GM23338 (cell line): ENCODE results near the gene BCL2. TPM values are rescaled to one million over a fixed set of nuclear protein-coding genes. Genes with fewer than 3 reads are reported as not detected.

Experiments
- ATAC-seq: fragments of 200-7000 bp; cut with Tn5 transposase; 3 replicates; pipeline ENCODE4 v1.9.1; 2020
- DNase-seq: peaks from one replicate; pipeline ENCODE4 v3.0.0-alpha.2; 2015; ENCODE audit warnings: low spot score
- H2AFZ ChIP-seq: fragments of 200-600 bp; sonication (generic); 2 replicates; pipeline ENCODE4 v1.8.0; 2016; ENCODE audit warnings: antibody characterized with exemption, mild to moderate bottlenecking, moderate library complexity
- H3F3A ChIP-seq: fragments of 200-600 bp; sonication (generic); replicated peaks from 2 replicates; pipeline ENCODE4 v1.8.0; 2017; ENCODE audit warnings: antibody characterized with exemption, mixed run types, low read depth
- H3K27ac ChIP-seq: fragments of 200-600 bp; sonication (generic); 2 replicates; pipeline ENCODE4 v1.6.1; 2016; ENCODE audit warnings: low read depth
- H3K27me3 ChIP-seq: fragments of 200-600 bp; sonication (generic); 2 replicates; pipeline ENCODE4 v1.8.0; 2016; ENCODE audit warnings: mild to moderate bottlenecking, mixed run types, moderate library complexity; ENCODE audit not compliant: insufficient read depth
- H3K36me3 ChIP-seq: fragments of 200-600 bp; sonication (generic); 2 replicates; pipeline ENCODE4 v1.8.0; 2016; ENCODE audit warnings: mild to moderate bottlenecking; ENCODE audit not compliant: insufficient read depth
- H3K4me1 ChIP-seq: fragments of 200-600 bp; sonication (generic); 2 replicates; pipeline ENCODE4 v1.8.0; 2016; ENCODE audit warnings: mild to moderate bottlenecking, moderate library complexity; ENCODE audit not compliant: insufficient read depth
- H3K4me2 ChIP-seq: fragments of 200-600 bp; sonication (generic); 2 replicates; pipeline ENCODE4 v1.7.1; 2017; ENCODE audit warnings: mixed run types
- H3K4me3 ChIP-seq: fragments of 200-600 bp; sonication (generic); 2 replicates; pipeline ENCODE4 v1.6.1; 2016; ENCODE audit warnings: mixed run types
- H3K79me2 ChIP-seq: fragments of 200-600 bp; sonication (generic); replicated peaks from 2 replicates; pipeline ENCODE4 v1.8.0; 2017; ENCODE audit warnings: mild to moderate bottlenecking; ENCODE audit not compliant: insufficient read depth
- H3K9me2 ChIP-seq: fragments of 200-600 bp; sonication (generic); 2 replicates; pipeline ENCODE4 v1.8.0; 2017; ENCODE audit not compliant: insufficient read depth
- H4K20me1 ChIP-seq: fragments of 200-600 bp; sonication (generic); replicated peaks from 2 replicates; pipeline ENCODE4 v1.8.0; 2017; ENCODE audit warnings: mild to moderate bottlenecking; ENCODE audit not compliant: insufficient read depth
- H3K27ac Mint-ChIP-seq: 2 replicates; pipeline ENCODE4 v1.8.0; 2020; ENCODE audit warnings: inconsistent platforms, mild to moderate bottlenecking, moderate library complexity, mixed read lengths
- H3K27me3 Mint-ChIP-seq: 3 replicates; pipeline ENCODE4 v1.8.0; 2022; ENCODE audit warnings: low read depth, mild to moderate bottlenecking, moderate library complexity, mixed read lengths, inconsistent platforms; ENCODE audit not compliant: insufficient read depth, poor library complexity
- H3K36me3 Mint-ChIP-seq: 3 replicates; pipeline ENCODE4 v1.8.0; 2021; ENCODE audit warnings: low read depth, mild to moderate bottlenecking, inconsistent platforms, moderate library complexity, mixed read lengths
- H3K4me1 Mint-ChIP-seq: 3 replicates; pipeline ENCODE4 v1.8.0; 2020; ENCODE audit warnings: mild to moderate bottlenecking, inconsistent platforms, mixed read lengths
- H3K4me3 Mint-ChIP-seq: 3 replicates; pipeline ENCODE4 v1.8.0; 2021; ENCODE audit warnings: moderate library complexity, mild to moderate bottlenecking, inconsistent platforms, mixed read lengths
- H3K9me3 Mint-ChIP-seq: 3 replicates; pipeline ENCODE4 v1.8.0; 2020; ENCODE audit warnings: moderate library complexity, mild to moderate bottlenecking, inconsistent platforms, mixed read lengths
- EZH2 ChIP-seq: fragments of 200-600 bp; sonication (generic); IDR thresholded peaks from one replicate; pipeline ENCODE4 v1.8.0; 2017; ENCODE audit warnings: antibody characterized with exemption, mild to moderate bottlenecking, low read depth; ENCODE audit not compliant: unreplicated experiment
- NANOG ChIP-seq: IDR thresholded peaks from 2 replicates; pipeline ENCODE4 v1.6.1; 2016; ENCODE audit warnings: antibody characterized with exemption, borderline replicate concordance
- POLR2AphosphoS5 ChIP-seq: IDR thresholded peaks from 2 replicates; pipeline ENCODE4 v1.6.1; 2016; ENCODE audit warnings: antibody characterized with exemption, low read depth
- STAT1 ChIP-seq: IDR thresholded peaks from one replicate; pipeline ENCODE4 v1.6.1; 2016; ENCODE audit warnings: antibody characterized with exemption; ENCODE audit not compliant: unreplicated experiment
- polyA plus RNA-seq: library from polyadenylated mRNA; unstranded; fragments of >200 nt; fragmentation: Nextera tagmentation; extraction: Ambion mirVana; gene quantifications from 2 replicates; pipeline ENCODE4 v1.2.1, GENCODE V29; 2016
- total RNA-seq: library from RNA; depleted of rRNA; stranded (reverse); fragments of >200 nt; shearing (Covaris generic); gene quantifications from 2 replicates; pipeline ENCODE4 v1.2.3, GENCODE V29; 2014
- TF ChIP-seq, protein P1 (sequence below), 2 experiments: fragments of 200-600 bp in 1 of 2; sonication (generic) in 1 of 2; conservative IDR thresholded peaks; 2 replicates each; pipeline versions ENCODE4 v1.5.1 to v1.6.1; 2016 to 2017; ENCODE audit warnings: antibody characterized with exemption in 2 of 2, low read depth in 2 of 2, mild to moderate bottlenecking in 2 of 2, moderate library complexity in 1 of 2
- TF ChIP-seq, protein P2 (sequence below): fragments of 250-450 bp; sonication (Bioruptor Pico); IDR thresholded peaks from 2 replicates; pipeline ENCODE4 v1.5.0; 2020; ENCODE audit warnings: mild to moderate bottlenecking, moderate library complexity

Gene BCL2
- total and polyA plus RNA-seq, 2 experiments from 2014 or later = 1.2 to 4.0 TPM

DNA sequence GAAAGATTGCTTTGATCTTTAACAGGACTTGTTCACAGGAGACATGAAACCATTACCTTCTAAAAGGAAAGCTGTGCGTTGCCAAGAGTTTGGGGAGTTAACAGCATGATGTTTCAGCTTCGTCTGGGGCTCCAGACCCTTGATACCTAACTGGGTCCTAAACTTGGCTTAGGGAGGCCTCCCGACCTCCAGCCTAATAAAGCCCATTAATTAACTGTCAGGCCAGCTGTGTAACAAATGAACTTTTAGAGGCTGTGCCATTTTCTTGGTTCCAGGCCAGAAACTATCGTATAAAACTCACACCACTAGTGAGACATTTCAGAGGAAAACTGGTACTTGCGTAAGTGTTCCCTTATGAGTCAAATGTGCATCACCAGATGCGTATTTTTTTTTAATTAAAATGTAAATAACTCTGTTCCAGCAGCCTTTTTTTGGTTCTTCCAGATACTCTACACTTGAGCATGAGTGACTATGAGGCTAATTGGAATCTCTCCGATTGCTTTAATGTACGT is 236.5 kb downstream of the BCL2 start:
- H3K4me3 ChIP-seq = no peak overlapping the region

DNA sequence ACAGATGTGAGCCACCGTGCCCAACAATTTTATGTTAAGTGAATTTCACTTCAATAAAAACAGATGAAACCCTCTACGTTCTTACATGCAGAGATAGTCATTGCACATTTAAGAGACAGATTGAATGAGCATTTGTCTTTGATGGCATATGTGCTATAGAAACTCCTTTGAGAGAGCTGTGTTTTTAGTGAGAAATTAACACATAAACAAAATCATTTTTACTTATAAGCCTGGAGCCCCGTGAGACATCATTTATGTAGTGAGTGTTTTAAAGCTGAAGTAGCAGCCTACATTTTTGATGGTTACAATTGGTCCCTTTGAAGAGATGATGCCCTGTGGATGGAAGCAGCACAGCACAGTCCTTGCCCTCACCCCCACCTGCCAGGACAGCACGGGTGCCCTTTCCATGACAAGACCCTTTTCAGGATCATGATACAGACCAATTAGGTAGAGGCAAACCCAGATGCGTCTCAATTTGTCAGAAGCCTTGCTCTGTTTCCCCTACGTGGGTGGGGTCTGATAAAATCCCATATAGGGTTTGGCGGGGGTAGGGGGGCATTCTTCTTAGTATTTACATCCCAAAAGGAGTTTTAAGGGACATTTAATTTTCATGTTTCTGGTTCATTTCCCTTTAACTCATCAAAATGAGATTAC is 237.1 kb downstream of the BCL2 start:
- H3K27ac Mint-ChIP-seq = no peak overlapping the region
- no peak overlapping the region for H2AFZ ChIP-seq

More for the DNA sequence above, 236.5 kb downstream of the BCL2 start:
- Mint-ChIP-seq H3K4me1 (peaks cover 7% of the 10 kb centered on the region), H3K27ac (no peak overlapping the region), H3K9me3 (no peaks in the 10 kb centered on the region; the same call in 2 of the 3 replicates), H3K4me3 (no peak overlapping the region), H3K36me3 (no peaks in the 10 kb centered on the region), H3K27me3 (peaks cover 3% of the 10 kb centered on the region)
- H3K27me3 ChIP-seq = no peaks in the 10 kb centered on the region
- no peak for TF ChIP-seq POLR2AphosphoS5
- no peak for DNase-seq
- H3F3A ChIP-seq = no peaks in the 10 kb centered on the region
- H3K36me3 ChIP-seq = no peaks in the 10 kb centered on the region
- no peaks in the 10 kb centered on the region for H4K20me1 ChIP-seq
- no peak overlapping the region for H2AFZ ChIP-seq
- H3K79me2 ChIP-seq = no peaks in the 10 kb centered on the region
- no peak overlapping the region for H3K27ac ChIP-seq
- ATAC-seq = no peak
- peaks cover 4% of the 10 kb centered on the region; the same call in 1 of the 2 replicates for H3K4me1 ChIP-seq
- no peak overlapping the region for H3K4me2 ChIP-seq
- H3K9me2 ChIP-seq = no peaks in the 10 kb centered on the region

More for the DNA sequence above, 237.1 kb downstream of the BCL2 start:
- peaks cover 1% of the 10 kb centered on the region; the same call in 2 of the 3 replicates for H3K4me1 Mint-ChIP-seq
- no peak for ATAC-seq
- H3K27me3 Mint-ChIP-seq = peaks cover 3% of the 10 kb centered on the region
- H3K9me2 ChIP-seq = no peaks in the 10 kb centered on the region
- H3K27ac ChIP-seq = no peak overlapping the region
- no peak for TF ChIP-seq NANOG
- TF ChIP-seq, protein P1, sequence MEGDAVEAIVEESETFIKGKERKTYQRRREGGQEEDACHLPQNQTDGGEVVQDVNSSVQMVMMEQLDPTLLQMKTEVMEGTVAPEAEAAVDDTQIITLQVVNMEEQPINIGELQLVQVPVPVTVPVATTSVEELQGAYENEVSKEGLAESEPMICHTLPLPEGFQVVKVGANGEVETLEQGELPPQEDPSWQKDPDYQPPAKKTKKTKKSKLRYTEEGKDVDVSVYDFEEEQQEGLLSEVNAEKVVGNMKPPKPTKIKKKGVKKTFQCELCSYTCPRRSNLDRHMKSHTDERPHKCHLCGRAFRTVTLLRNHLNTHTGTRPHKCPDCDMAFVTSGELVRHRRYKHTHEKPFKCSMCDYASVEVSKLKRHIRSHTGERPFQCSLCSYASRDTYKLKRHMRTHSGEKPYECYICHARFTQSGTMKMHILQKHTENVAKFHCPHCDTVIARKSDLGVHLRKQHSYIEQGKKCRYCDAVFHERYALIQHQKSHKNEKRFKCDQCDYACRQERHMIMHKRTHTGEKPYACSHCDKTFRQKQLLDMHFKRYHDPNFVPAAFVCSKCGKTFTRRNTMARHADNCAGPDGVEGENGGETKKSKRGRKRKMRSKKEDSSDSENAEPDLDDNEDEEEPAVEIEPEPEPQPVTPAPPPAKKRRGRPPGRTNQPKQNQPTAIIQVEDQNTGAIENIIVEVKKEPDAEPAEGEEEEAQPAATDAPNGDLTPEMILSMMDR (conservative IDR thresholded peaks at IDR 0.05; ENCODE audit: low read depth in 2 of 2) = no peak
- no peak for TF ChIP-seq EZH2
- TF ChIP-seq, protein P2, sequence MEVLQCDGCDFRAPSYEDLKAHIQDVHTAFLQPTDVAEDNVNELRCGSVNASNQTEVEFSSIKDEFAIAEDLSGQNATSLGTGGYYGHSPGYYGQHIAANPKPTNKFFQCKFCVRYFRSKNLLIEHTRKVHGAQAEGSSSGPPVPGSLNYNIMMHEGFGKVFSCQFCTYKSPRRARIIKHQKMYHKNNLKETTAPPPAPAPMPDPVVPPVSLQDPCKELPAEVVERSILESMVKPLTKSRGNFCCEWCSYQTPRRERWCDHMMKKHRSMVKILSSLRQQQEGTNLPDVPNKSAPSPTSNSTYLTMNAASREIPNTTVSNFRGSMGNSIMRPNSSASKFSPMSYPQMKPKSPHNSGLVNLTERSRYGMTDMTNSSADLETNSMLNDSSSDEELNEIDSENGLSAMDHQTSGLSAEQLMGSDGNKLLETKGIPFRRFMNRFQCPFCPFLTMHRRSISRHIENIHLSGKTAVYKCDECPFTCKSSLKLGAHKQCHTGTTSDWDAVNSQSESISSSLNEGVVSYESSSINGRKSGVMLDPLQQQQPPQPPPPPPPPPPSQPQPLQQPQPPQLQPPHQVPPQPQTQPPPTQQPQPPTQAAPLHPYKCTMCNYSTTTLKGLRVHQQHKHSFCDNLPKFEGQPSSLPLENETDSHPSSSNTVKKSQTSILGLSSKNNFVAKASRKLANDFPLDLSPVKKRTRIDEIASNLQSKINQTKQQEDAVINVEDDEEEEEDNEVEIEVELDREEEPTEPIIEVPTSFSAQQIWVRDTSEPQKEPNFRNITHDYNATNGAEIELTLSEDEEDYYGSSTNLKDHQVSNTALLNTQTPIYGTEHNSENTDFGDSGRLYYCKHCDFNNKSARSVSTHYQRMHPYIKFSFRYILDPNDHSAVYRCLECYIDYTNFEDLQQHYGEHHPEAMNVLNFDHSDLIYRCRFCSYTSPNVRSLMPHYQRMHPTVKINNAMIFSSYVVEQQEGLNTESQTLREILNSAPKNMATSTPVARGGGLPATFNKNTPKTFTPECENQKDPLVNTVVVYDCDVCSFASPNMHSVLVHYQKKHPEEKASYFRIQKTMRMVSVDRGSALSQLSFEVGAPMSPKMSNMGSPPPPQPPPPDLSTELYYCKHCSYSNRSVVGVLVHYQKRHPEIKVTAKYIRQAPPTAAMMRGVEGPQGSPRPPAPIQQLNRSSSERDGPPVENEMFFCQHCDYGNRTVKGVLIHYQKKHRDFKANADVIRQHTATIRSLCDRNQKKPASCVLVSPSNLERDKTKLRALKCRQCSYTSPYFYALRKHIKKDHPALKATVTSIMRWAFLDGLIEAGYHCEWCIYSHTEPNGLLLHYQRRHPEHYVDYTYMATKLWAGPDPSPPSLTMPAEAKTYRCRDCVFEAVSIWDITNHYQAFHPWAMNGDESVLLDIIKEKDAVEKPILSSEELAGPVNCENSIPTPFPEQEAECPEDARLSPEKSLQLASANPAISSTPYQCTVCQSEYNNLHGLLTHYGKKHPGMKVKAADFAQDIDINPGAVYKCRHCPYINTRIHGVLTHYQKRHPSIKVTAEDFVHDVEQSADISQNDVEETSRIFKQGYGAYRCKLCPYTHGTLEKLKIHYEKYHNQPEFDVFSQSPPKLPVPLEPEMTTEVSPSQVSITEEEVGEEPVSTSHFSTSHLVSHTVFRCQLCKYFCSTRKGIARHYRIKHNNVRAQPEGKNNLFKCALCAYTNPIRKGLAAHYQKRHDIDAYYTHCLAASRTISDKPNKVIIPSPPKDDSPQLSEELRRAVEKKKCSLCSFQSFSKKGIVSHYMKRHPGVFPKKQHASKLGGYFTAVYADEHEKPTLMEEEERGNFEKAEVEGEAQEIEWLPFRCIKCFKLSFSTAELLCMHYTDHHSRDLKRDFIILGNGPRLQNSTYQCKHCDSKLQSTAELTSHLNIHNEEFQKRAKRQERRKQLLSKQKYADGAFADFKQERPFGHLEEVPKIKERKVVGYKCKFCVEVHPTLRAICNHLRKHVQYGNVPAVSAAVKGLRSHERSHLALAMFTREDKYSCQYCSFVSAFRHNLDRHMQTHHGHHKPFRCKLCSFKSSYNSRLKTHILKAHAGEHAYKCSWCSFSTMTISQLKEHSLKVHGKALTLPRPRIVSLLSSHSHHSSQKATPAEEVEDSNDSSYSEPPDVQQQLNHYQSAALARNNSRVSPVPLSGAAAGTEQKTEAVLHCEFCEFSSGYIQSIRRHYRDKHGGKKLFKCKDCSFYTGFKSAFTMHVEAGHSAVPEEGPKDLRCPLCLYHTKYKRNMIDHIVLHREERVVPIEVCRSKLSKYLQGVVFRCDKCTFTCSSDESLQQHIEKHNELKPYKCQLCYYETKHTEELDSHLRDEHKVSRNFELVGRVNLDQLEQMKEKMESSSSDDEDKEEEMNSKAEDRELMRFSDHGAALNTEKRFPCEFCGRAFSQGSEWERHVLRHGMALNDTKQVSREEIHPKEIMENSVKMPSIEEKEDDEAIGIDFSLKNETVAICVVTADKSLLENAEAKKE (CRISPR knock-in tag) = no peak
- TF ChIP-seq STAT1 = no peak
- H3K4me3 Mint-ChIP-seq = no peak overlapping the region
- no peaks in the 10 kb centered on the region for H3K79me2 ChIP-seq
- no peaks in the 10 kb centered on the region; the same call in 2 of the 3 replicates for H3K9me3 Mint-ChIP-seq
- DNase-seq = no peak
- H4K20me1 ChIP-seq = no peaks in the 10 kb centered on the region
- no peak overlapping the region for H3K4me3 ChIP-seq
- H3K4me2 ChIP-seq = no peak overlapping the region
- no peaks in the 10 kb centered on the region for H3K27me3 ChIP-seq
- no peaks in the 10 kb centered on the region for H3K36me3 Mint-ChIP-seq
- no peaks in the 10 kb centered on the region for H3F3A ChIP-seq
- H3K36me3 ChIP-seq = no peaks in the 10 kb centered on the region
- H3K4me1 ChIP-seq = no peaks in the 10 kb centered on the region; the same call in 1 of the 2 replicates
